Measurements from ENCODE around the gene RHCG.

Gene RHCG
- total RNA-seq: 0 reads per million in 3 experiments

- no peak for DNase-seq
Measured at GRCh38 chr15:89496155-89497098, at the start of gene RHCG. Gene RHCG (minus strand): TSS chr15:89496583. CDS start chr15:89496544, 39 bp downstream.

GRCh38 chr15:89543389-89543788, 47.0 kb upstream of the RHCG start:
- DNase-seq: no peak

DNA sequence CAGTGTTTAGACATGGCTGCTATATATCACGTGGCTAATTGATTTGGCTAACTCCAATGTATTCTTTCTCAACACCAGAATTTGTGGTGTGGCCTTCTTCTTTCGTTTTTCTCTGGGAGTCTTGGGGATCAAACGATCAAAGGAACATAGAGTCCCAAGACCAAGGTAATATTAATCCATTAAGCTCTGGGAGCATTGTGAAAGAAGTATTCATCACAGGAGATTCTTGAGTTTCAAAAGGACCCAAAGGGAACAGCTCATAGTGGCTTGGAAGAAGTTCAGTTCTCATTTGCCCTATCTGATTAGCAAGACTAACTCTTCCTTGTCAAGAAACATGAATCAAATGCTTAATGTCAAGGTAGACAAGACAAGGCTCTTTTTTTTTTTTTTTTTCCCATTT, 46.0 kb upstream of the RHCG start:
- no peak for DNase-seq

- DNase-seq: no peak
Measured at GRCh38 chr15:89539027-89539426, 42.6 kb upstream of the RHCG start.

DNA sequence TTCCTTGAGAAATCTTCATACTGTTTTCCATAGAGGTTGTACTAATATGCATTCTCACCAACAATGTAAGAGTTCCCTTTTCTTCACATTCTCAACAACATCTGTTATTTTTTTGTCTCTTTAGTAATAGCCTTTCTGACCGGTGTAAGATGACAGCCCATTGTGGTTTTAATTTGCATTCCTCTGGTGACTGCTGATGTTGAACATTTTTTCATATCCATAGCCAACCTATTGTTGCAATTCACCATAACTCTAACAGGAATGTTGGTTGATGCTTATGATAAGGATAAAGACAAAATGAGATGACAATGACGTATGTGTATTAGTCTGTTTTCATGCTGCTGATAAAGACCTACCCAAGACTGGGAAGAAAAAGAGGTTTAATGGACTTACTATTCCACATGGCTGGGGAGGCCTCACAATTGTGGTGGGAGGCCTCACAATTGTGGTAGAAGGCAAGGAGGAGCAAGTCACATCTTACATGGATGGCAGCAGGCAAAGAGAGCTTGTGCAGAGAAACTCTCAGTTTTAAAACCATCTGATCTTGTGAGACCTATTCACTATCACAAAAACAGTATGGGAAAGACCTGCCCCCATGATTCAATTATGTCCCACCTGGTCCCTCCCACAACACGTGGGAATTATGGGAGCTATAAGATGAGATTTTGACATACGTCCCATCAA, 37.6 kb upstream of the RHCG start:
- no peak for DNase-seq

DNA sequence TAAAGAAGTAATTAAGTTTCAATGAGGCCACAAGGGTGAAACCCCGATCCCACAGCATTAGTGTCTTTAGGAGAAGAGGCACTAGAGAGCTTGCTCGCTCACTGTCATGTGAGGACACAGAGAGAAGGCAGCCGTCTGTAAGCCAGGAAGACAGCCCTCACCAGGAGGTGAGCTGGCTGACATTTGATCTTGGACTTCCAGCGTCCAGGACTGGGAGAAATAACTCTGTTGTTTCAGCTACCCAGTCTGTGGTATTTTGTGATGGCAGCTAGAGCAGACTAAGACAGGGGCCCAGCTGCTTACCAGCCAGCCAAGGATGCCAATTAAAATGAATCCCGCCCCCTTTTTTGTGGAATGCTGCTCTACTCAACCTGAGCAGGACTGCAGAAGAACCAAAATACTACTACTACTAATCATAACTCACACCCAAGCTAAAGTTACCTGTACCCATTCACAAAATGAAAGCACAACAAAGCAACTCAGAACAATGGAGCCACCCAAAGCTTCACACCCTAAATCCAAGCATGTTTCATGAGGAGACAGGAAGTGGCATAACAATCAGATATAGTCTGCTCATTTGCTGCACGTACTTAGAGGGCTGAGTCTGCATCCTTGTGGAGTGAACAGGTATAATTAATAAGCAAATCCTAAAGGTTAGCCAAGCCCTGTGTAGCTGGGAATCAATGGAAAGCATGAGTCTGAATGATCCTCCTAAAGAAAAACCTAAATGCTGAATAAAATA, 35.6 kb upstream of the RHCG start:
- DNase-seq: no peak

- DNase-seq: no peak
Measured at GRCh38 chr15:89530976-89531375, 34.6 kb upstream of the RHCG start.

DNA sequence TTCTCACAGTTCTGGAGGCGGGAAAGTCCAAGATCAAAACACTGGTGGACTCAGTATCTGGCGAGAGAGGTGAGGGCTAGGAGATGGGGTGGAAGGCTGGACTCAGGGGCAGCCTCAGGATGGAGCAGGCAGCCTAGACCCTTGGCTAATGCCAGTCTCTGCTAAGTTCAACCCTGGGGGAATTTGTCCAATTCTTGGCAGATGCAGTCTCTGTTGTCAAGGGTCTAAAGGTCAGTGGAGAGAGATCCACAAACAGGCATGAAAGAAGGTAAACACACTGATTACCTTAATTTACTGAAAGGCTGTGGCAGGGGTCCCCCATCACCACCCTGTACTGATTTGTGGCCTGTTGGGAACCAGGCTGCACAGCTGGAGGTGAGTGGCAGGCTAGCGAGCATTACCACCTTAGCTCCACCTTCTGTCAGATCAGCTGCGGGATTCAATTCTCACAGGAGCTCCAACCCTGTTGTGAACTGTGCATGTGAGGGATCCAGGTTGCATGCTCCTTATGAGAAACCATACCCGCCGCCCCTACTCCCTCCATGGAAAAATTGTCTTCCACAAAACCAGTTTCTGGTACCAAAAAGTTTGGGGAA, 32.5 kb upstream of the RHCG start:
- no peak for DNase-seq

GRCh38 chr15:89526601-89527441, 30.4 kb upstream of the RHCG start:
- no peak for DNase-seq

DNA sequence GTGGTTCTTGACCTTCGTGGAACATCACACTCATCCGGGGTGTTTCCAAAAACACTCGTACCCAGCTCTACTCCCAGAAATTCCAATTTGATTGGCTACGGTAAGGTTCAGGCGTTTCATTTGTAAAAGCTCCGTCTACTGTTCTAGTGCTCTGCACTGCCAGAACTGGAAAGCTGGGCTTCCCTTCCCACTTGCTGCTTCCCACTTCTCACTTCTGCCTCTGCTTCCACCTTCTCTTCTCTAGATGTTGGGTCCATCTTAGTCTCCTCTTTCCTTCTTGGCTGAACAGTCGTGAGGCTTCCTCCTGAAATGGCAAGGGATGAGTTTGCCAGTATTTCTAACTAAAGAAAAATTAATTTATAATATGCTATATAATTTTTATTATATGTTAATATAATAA, 29.8 kb upstream of the RHCG start:
- no peak for DNase-seq

DNA sequence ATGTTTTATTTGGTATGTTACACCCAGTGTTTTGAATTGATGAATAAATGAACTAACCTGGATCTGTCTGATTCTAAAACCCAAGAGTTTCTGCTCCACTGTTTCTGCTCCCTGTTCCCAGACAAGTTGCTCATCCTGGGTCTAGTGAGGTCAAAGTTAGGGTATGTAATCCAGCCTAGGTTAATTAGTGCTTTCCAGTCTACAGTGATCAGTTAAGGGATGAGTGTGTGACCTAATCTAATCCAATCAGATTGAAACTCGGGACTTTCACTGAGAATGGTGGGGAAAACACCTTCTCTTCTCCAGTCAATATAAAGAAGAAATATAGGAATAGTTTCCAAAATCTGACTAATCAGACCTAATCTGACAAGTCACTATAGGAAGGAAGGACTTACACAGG, 27.8 kb upstream of the RHCG start:
- no peak for DNase-seq

- DNase-seq: no peak
Measured at GRCh38 chr15:89523101-89523500, 26.7 kb upstream of the RHCG start.

GRCh38 chr15:89521605-89522004, 25.2 kb upstream of the RHCG start:
- no peak for DNase-seq

DNA sequence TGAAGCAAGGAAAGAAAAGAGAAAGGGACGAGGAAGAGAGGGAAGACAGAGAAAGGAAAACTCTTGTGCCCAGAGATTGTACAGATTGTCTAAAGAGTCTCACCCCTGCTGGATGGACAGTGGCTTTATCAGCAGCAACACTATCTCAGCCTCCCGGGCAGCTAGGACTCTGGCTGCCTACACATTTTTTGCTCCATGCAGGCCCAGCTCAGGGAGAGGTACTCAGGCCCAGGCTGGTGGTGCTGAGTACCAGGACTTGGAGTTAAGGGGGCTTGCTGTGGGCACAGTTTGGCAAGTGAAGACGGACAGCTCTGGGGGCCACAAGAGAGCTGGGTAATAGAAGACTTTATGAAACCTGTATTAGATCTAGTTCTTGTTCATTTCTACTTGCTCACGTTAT, 19.1 kb upstream of the RHCG start:
- DNase-seq: no peak

GRCh38 chr15:89514596-89515406, 18.4 kb upstream of the RHCG start:
- no peak for DNase-seq

- no peak for DNase-seq
Measured at GRCh38 chr15:89514186-89514585, 17.8 kb upstream of the RHCG start.

DNA sequence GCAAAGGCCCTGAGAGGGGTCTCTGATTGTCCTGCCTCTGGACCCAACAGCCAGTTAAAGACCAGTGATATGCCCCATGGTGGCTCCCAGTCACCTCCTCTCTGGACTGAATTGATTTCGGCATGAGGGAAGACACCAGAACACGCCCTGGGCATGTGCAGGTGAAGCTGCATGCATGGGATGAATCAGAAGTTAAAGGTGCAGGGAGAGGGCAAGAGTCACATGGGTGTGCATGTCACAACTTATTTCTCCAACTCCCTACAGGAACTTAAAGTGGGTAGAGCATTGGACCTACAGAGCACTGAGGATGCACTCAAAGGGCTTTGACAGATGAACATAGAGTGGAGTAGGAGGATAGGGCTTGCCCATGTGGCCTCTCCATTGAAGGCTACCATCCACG, 16.9 kb upstream of the RHCG start:
- DNase-seq: no peak

DNA sequence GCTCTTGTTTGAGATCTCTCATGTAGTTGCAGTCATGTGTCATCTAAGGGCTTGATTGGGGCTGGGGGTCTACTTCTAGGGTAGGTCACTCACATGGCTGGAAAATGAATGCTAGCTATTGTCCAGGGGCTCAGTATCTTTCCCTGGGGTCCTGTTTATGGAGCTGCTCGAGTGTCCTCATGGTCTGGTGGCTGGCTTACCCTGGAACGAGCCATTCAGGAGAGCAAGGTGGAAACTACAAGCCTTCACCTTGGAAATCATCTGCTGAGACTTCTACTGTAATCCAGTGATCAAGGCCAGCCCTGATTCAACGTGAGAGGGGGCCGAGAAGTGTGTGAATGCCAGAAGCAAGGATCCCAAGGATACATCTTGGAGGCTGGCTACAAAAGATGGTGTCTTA, 16.2 kb upstream of the RHCG start:
- DNase-seq: no peak

GRCh38 chr15:89506026-89506686, 9.8 kb upstream of the RHCG start:
- DNase-seq: no peak

DNA sequence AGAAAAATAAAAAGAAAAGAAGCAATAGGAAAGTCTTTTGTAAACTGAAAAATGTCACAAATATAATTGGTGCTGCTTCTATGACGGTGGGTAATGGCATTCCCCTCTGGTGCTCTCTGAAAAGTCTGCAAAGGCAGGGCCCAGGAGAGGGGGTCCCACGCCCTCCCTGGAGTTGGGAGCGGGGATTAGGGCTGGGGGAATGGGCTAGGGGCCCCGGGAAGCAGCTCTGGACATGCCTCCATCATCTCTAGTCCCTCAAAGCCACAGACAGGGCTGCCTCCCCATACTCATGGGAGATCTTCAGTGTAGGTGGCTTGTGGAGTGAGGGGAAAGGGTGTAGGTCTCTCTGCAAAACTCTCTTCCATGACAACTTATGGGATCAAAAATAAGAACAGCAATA, 7.8 kb upstream of the RHCG start:
- no peak for DNase-seq
